DOHH2 (cell line): ENCODE results near the gene CNPY4.

Experiments used
- H3F3A ChIP-seq: fragments of 200-600 bp; sonication (generic), shearing (Covaris generic); 2 replicates; pipeline ENCODE4 v1.6.0; 2016; ENCODE audit warnings: antibody characterized with exemption, mild to moderate bottlenecking; ENCODE audit not compliant: control insufficient read depth, insufficient read depth
- H3K27ac ChIP-seq: fragments of 200-600 bp; sonication (generic); 2 replicates; pipeline ENCODE4 v1.5.1; 2014; ENCODE audit warnings: low read depth, mild to moderate bottlenecking, low read length, moderate library complexity
- H3K27me3 ChIP-seq: fragments of 200-600 bp; sonication (generic); 2 replicates; pipeline ENCODE4 v1.6.1; 2014; ENCODE audit warnings: mild to moderate bottlenecking, low read length, mixed read lengths; ENCODE audit not compliant: control insufficient read depth
- H3K36me3 ChIP-seq: fragments of 200-600 bp; sonication (generic); 2 replicates; pipeline ENCODE4 v1.6.1; 2014; ENCODE audit warnings: mild to moderate bottlenecking, low read length, moderate library complexity, mixed read lengths; ENCODE audit not compliant: control insufficient read depth
- H3K4me1 ChIP-seq: fragments of 200-600 bp; sonication (generic); 2 replicates; pipeline ENCODE4 v1.6.1; 2014; ENCODE audit warnings: mild to moderate bottlenecking, low read length, mixed read lengths; ENCODE audit not compliant: control insufficient read depth
- H3K4me2 ChIP-seq: fragments of 200-600 bp; sonication (generic); 2 replicates; pipeline ENCODE4 v1.6.0; 2014; ENCODE audit warnings: mild to moderate bottlenecking, low read length, moderate library complexity
- H3K4me3 ChIP-seq: fragments of 200-600 bp; sonication (generic); 2 replicates; pipeline ENCODE4 v1.5.1; 2014; ENCODE audit warnings: mild to moderate bottlenecking, low read length, mixed read lengths
- H3K79me2 ChIP-seq: fragments of 200-600 bp; sonication (generic); 2 replicates; pipeline ENCODE4 v1.6.1; 2014; ENCODE audit warnings: mild to moderate bottlenecking, low read length, mixed read lengths; ENCODE audit not compliant: control insufficient read depth
- H3K9me2 ChIP-seq: fragments of 200-600 bp; sonication (generic); replicated peaks from 2 replicates; pipeline ENCODE4 v1.6.1; 2014; ENCODE audit warnings: mild to moderate bottlenecking, low read length, mixed read lengths; ENCODE audit not compliant: control insufficient read depth
- H3K9me3 ChIP-seq: fragments of 200-600 bp; sonication (generic); 2 replicates; pipeline ENCODE4 v1.6.1; 2014; ENCODE audit warnings: antibody characterized with exemption, low read length, mixed read lengths; ENCODE audit not compliant: control insufficient read depth, insufficient read depth
- H4K20me1 ChIP-seq: fragments of 200-600 bp; sonication (generic); 2 replicates; pipeline ENCODE4 v1.6.0; 2014; ENCODE audit warnings: low read depth, mild to moderate bottlenecking, antibody characterized with exemption, low read length, moderate library complexity; ENCODE audit not compliant: control insufficient read depth, insufficient read depth
- EZH2phosphoT487 ChIP-seq: fragments of 200-600 bp; sonication (generic); IDR thresholded peaks from 2 replicates; pipeline ENCODE4 v1.6.1; 2017; ENCODE audit warnings: borderline replicate concordance, mild to moderate bottlenecking, antibody characterized with exemption, low read length, moderate library complexity, mixed read lengths
- TF ChIP-seq, protein P1 (sequence below): fragments of 200-600 bp; sonication (generic); IDR thresholded peaks from one replicate; pipeline ENCODE4 v1.5.1; 2014; ENCODE audit warnings: antibody characterized with exemption, mild to moderate bottlenecking, low read depth, low read length; ENCODE audit not compliant: poor library complexity, severe bottlenecking

CNPY4 gene

DNA sequence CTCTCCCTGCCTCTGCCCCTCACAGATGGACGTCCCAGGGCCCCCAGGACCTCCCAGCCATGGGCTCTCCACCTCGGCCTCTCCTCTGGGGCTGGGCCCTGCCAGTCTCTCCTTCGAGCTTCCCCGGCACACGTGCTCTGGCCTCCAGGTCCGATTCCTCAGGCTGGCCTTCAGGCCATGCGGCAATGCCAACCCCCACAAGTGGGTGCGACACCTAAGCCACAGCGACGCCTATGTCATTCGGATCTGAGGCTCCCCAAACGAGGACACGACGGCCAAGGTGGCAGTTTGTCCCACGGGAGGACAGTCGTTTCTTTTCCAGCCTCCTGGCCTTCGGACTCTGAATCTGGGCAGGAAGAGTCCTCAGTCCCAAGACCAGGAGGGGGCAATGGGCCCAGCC, 12.8 kb upstream of the CNPY4 start:
- Histone ChIP-seq H3F3A (no peaks in the 10 kb centered on the region), H3K27ac (no peak overlapping the region), H3K9me2 (no peaks in the 10 kb centered on the region), H3K9me3 (no peaks in the 10 kb centered on the region), H3K36me3 (peaks cover 73% of the 10 kb centered on the region), H3K79me2 (peaks cover 14% of the 10 kb centered on the region), H3K4me3 (no peak overlapping the region), H3K27me3 (no peaks in the 10 kb centered on the region), H4K20me1 (no peaks in the 10 kb centered on the region), H3K4me2 (no peak overlapping the region), H3K4me1 (peaks cover 16% of the 10 kb centered on the region)
- TF ChIP-seq, protein P1, sequence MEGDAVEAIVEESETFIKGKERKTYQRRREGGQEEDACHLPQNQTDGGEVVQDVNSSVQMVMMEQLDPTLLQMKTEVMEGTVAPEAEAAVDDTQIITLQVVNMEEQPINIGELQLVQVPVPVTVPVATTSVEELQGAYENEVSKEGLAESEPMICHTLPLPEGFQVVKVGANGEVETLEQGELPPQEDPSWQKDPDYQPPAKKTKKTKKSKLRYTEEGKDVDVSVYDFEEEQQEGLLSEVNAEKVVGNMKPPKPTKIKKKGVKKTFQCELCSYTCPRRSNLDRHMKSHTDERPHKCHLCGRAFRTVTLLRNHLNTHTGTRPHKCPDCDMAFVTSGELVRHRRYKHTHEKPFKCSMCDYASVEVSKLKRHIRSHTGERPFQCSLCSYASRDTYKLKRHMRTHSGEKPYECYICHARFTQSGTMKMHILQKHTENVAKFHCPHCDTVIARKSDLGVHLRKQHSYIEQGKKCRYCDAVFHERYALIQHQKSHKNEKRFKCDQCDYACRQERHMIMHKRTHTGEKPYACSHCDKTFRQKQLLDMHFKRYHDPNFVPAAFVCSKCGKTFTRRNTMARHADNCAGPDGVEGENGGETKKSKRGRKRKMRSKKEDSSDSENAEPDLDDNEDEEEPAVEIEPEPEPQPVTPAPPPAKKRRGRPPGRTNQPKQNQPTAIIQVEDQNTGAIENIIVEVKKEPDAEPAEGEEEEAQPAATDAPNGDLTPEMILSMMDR = no peak
- TF ChIP-seq EZH2phosphoT487 = no peak

DNA sequence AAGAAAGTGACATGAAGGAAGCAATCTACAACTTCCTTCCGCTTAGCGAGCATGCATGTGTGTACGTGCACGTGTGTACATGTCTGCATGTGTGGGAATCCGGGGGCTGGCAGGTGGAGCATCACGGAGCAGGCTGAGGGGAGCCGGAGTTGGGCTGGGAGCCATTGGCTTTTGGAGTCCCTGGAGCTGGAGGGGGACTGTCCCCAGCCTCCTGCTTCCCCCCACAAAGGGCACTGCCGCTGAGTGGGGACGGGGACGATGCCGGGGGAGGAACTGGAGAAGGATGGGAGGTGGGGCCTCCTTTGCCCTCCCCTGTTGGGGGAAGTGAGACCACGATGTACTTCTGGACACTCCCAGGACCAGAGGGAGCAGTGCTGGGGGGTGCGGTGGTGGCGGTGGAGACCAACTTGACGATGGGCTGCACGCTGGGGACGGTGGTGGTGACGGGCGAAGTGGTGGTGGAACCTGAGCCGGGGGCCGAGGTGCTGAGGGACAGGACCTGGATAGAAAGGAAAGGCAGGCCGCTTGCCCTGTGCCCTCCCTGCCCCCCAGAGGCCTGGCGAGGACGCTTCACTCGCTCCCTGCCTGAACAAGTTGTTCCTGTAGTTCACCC, 12.2 kb upstream of the CNPY4 start:
- Histone ChIP-seq H3K4me3 (no peak overlapping the region), H3K9me3 (no peaks in the 10 kb centered on the region), H4K20me1 (no peaks in the 10 kb centered on the region), H3K9me2 (no peaks in the 10 kb centered on the region), H3K4me2 (no peak overlapping the region), H3K27me3 (no peaks in the 10 kb centered on the region), H3F3A (no peaks in the 10 kb centered on the region), H3K79me2 (peaks cover 11% of the 10 kb centered on the region), H3K36me3 (peaks cover 79% of the 10 kb centered on the region), H3K27ac (no peak overlapping the region), H3K4me1 (peaks cover 20% of the 10 kb centered on the region)
- TF ChIP-seq, protein P1 = no peak
- no peak for TF ChIP-seq EZH2phosphoT487

GRCh38 chr7:100107890-100108289, 11.5 kb upstream of the CNPY4 start:
- peaks cover 15% of the 10 kb centered on the region for H3K4me1 ChIP-seq
- H3K79me2 ChIP-seq = peaks cover 4% of the 10 kb centered on the region
- H3K36me3 ChIP-seq = peaks cover 83% of the 10 kb centered on the region
- no peak overlapping the region for H3K27ac ChIP-seq
- no peaks in the 10 kb centered on the region for H3K9me3 ChIP-seq
- H3K4me3 ChIP-seq = no peak overlapping the region
- no peaks in the 10 kb centered on the region for H3F3A ChIP-seq
- TF ChIP-seq, protein P1 = no peak
- no peak for TF ChIP-seq EZH2phosphoT487
- H4K20me1 ChIP-seq = no peaks in the 10 kb centered on the region
- no peaks in the 10 kb centered on the region for H3K9me2 ChIP-seq
- H3K27me3 ChIP-seq = no peaks in the 10 kb centered on the region
- H3K4me2 ChIP-seq = no peak overlapping the region
